ENCODE measurements around the gene WDR46.
"Not testable (repeated sequence)": the region's sequence is repeated elsewhere in the genome, so short reads cannot be mapped to it uniquely, and the experiment has no call there.

Gene WDR46

DNA sequence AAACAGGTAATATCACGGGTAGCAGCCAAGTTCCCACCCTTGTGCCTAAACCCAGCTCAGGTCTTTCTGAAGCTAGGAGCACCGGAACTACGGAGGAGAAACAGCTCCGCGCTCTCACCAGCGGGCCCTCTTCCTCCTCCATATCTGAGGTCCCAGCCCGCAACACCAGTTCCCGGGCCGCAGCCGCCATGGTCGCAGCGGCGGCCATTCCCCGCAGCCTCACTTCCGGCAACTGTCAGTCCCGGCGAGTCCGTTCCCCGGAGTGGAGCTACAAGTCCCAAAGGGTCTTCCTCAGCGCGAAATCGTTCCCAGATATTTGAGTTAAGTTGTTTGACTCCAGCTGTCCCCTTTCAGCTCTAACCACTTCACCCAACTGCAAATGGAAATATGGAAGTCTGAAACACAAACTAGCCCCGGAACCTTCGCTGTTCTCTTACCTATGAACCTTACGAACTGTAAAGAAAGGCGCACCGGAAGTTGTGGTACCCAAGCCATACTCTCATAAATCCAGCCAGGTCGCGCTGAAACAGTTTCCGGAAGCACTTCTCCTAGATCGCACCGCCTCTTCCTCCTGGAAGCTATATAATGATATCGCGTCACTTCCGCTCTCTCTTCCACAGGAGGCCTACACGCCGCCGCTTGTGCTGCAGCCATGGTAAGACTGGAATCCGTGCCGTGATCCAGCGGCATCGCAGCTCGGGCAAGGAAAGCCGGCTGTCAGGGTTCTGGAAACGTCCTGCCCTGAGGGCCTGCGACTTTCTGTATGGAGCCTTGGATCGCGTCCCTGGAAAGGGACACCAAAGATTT lies 17.4 kb downstream of the WDR46 start, which contains the start of the genes RPS18 and VPS52:
RPS18 (plus strand) TSS at position 608 of the 807 bp plus-strand sequence; CDS start at position 653, 45 bp downstream.
VPS52 (minus strand) TSS at position 409 of the 807 bp plus-strand sequence; CDS start at position 208, 201 bp downstream.
- H3K4me3 ChIP-seq (ENCODE audit: low read length): peak within 1 kb of the TSS; percentile 96
- TF ChIP-seq, protein P1, sequence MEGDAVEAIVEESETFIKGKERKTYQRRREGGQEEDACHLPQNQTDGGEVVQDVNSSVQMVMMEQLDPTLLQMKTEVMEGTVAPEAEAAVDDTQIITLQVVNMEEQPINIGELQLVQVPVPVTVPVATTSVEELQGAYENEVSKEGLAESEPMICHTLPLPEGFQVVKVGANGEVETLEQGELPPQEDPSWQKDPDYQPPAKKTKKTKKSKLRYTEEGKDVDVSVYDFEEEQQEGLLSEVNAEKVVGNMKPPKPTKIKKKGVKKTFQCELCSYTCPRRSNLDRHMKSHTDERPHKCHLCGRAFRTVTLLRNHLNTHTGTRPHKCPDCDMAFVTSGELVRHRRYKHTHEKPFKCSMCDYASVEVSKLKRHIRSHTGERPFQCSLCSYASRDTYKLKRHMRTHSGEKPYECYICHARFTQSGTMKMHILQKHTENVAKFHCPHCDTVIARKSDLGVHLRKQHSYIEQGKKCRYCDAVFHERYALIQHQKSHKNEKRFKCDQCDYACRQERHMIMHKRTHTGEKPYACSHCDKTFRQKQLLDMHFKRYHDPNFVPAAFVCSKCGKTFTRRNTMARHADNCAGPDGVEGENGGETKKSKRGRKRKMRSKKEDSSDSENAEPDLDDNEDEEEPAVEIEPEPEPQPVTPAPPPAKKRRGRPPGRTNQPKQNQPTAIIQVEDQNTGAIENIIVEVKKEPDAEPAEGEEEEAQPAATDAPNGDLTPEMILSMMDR (conservative IDR thresholded peaks at IDR 0.05; ENCODE audit: low read length): no peak
- DNase-seq (ENCODE audit: low read depth): peak; percentile 99

DNA sequence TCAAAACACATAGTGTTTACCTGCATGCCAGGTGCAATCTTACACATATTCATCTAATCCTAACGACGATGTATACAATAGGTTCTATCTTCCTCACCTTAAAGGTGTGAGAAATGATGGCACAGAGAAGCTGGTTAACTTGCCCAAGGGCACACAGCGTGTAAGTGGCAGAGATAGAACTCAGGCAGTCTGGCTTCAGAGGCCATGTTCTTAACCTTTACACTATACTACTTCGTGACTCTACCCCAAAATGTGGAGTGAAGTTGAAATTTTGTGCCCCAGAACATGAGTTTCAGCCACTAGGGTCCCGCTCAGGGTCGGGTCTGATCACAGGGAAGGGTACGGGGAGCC lies 17.9 kb downstream of the WDR46 start:
- peak; percentile 20 for DNase-seq (ENCODE audit: low read depth)
- TF ChIP-seq, protein P1 (conservative IDR thresholded peaks at IDR 0.05; ENCODE audit: low read length): no peak; the same call in 1 of the 2 replicates
- peak overlapping the region; percentile 96 for H3K4me3 ChIP-seq (ENCODE audit: low read length)

DNA sequence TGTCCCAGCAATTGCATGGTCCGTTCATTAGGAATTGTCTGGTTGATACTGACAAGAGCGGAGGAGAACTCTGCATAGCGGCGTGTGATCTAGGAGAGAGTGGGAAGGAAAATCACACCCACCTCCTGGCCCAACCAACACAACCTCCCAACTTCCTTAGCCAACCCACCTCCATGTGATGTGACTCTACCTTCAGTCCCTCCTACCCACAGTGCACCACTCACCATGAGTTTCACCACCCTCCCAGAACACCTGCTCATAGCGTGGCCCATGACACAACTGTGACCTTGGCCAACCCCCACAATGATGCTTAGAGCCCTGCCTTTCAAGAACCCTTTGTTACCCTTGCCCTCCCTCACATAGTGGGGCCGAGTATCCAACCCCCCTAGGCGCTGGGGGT lies 25.0 kb downstream of the WDR46 start:
- no peak for DNase-seq (ENCODE audit: low read depth)
- TF ChIP-seq, protein P1 (conservative IDR thresholded peaks at IDR 0.05; ENCODE audit: low read length): no peak
- no peak overlapping the region for H3K4me3 ChIP-seq (ENCODE audit: low read length)

DNA sequence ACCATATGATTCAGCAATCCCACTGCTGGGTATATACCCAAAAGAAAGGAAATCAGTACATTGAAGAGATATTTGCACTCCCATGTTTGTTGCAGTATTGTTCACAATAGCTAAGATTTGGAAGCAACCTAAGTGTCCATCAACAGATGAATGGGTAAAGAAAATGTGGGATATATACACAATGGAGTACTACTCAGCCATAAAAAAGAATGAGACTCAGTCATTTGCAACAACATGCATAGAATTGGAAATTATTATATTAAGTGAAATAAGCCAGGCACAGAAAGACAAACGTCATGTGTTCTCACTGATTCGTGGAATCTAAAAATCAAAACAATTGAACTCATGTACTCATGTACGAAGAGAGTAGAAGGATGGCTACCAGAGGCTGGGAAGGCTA lies 26.5 kb downstream of the WDR46 start:
- not testable (repeated sequence) for H3K4me3 ChIP-seq (ENCODE audit: low read length); DNase-seq (ENCODE audit: low read depth)

DNA sequence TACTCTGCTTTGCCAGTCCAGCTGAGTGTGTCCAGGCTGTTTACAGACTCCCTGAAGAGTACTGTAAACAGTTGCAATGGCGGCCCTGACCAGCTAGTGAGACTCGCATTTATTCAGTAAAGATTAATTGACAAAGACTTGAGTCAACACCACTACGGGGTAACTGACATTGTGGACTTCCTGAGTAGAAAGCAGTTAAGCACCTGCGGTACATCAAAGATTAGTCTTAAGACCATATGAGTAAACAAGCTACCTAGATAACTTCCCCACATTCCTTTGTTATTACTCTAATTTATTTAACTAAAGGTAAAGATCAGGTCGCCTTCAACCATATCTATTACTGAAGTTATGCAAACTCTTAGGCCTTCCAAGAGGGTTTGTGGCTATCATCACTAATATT lies 30.0 kb downstream of the WDR46 start:
- H3K4me3 ChIP-seq (ENCODE audit: low read length): no peak overlapping the region
- no peak for DNase-seq (ENCODE audit: low read depth)
- TF ChIP-seq, protein P1 (conservative IDR thresholded peaks at IDR 0.05; ENCODE audit: low read length): no peak

DNA sequence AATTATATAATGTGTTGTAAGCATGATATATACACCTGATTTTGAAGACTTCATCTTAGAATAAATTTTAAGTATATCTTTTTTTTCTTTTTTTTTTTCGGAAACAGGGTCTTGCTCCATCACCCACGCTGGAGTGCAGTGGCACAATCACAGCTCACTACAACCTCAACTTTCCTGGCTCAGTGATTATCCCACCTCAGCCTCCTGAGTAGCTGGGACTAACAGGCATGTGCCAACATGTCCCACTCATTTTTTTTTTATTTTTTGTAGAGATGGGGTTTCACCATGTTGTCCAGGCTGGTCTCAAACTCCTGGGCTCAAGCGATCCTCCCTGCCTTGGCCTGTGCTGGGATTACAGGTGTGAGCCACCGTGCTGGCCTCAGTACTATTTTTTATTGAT lies 34.4 kb downstream of the WDR46 start:
- TF ChIP-seq, protein P1 (conservative IDR thresholded peaks at IDR 0.05; ENCODE audit: low read length): no peak
- DNase-seq (ENCODE audit: low read depth): no peak
- H3K4me3 ChIP-seq (ENCODE audit: low read length): no peak overlapping the region

DNA sequence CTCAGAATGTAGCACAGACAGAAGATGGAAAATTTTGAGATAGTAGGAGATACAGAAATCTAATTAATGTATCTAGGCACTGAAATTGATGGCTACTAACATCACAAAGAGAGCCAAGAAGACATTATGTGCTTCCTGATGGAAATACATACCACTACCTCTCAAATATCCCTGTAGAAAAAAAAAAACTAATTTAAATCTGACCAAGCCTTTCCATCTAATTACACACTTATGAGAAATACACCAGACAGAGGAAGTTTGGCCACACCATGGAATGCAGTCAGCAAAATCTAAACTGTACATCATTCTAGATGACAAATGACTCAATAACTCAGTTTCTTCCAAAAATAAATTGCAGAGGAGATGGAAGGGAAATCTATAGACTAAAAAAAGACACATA lies 36.3 kb downstream of the WDR46 start:
- TF ChIP-seq, protein P1 (conservative IDR thresholded peaks at IDR 0.05; ENCODE audit: low read length): no peak
- DNase-seq (ENCODE audit: low read depth): peak; percentile 53
- H3K4me3 ChIP-seq (ENCODE audit: low read length): no peak overlapping the region
